Kidney (tissue), 14 donors: Measurements from ENCODE around the gene MTFP1. TPM values are rescaled to one million over a fixed set of nuclear protein-coding genes. Genes with fewer than 3 reads are reported as not detected.
A peak's percentile ranks its signal among the peaks of the same experiment; 100 is the strongest.

Experiments
- DNase-seq, 5 donors: peaks; one replicate each; pipeline ENCODE4 v3.0.0-alpha.2; 2013 to 2020
- FAIRE-seq: peaks from 2 replicates; lab custom pipeline; 2012; peaks lifted over from hg19 to GRCh38; lab: Jason Lieb, UNC
- H3K27ac ChIP-seq, 2 donors: one replicate each; pipeline ENCODE4 v1.7.0; 2013; ENCODE audit warnings: low read depth in 2 of 2, low read length in 2 of 2, inconsistent platforms in 1 of 2
- H3K27me3 ChIP-seq: one replicate; pipeline ENCODE4 v1.7.1; 2013; ENCODE audit warnings: low read length, inconsistent platforms; ENCODE audit not compliant: control insufficient read depth, insufficient read depth
- H3K36me3 ChIP-seq, 3 donors: one replicate each; pipeline versions ENCODE4 v1.7.0 to v1.7.1; 2013; ENCODE audit warnings: low read length in 3 of 3, control low read depth in 1 of 3, inconsistent platforms in 1 of 3; ENCODE audit not compliant: insufficient read depth in 3 of 3, control insufficient read depth in 2 of 3
- H3K4me1 ChIP-seq, 3 donors: one replicate each; pipeline versions ENCODE4 v1.7.0 to v1.7.1; 2013; ENCODE audit warnings: low read length in 3 of 3, inconsistent platforms in 1 of 3, low read depth in 1 of 3; ENCODE audit not compliant: control insufficient read depth in 2 of 3, insufficient read depth in 2 of 3
- H3K4me3 ChIP-seq, 3 donors: one replicate each; pipeline versions ENCODE4 v1.7.0 to v1.8.1; 2013; ENCODE audit warnings: low read length in 3 of 3, control low read depth in 1 of 3, inconsistent platforms in 1 of 3
- H3K9ac ChIP-seq, 3 donors: one replicate each; pipeline versions ENCODE4 v1.7.0 to v1.7.1; 2013; ENCODE audit warnings: low read length in 3 of 3, control low read depth in 1 of 3, inconsistent platforms in 1 of 3
- H3K9me3 ChIP-seq, 3 donors: one replicate each; pipeline versions ENCODE4 v1.7.0 to v1.7.1; 2013; ENCODE audit warnings: low read length in 3 of 3, control low read depth in 1 of 3, inconsistent platforms in 1 of 3; ENCODE audit not compliant: control insufficient read depth in 2 of 3, insufficient read depth in 1 of 3
- CTCF ChIP-seq: IDR thresholded peaks from 3 replicates; pipeline ENCODE4 v1.5.1; 2012; ENCODE audit warnings: mild to moderate bottlenecking, moderate library complexity, borderline replicate concordance; ENCODE audit not compliant: insufficient read depth; ENCODE audit errors: extremely low read depth
- intact Hi-C: fragments of 100-400 bp; cut with DNase I; formaldehyde crosslinking; loops from one replicate; pipeline ENCODE4 v1.11.1; 2022
- polyA plus RNA-seq: library from polyadenylated mRNA; stranded (reverse); fragments of 350-450 nt; fragmentation: Illumina TruSeq; extraction: RNeasy Lipid Tissue Mini Kit (QIAGEN cat#74804); gene quantifications from one replicate; pipeline ENCODE4 v1.2.3, GENCODE V29; 2014; ENCODE audit warnings: low read depth, low replicate concordance; ENCODE audit not compliant: insufficient read depth
- total RNA-seq: library from RNA; stranded (reverse); fragmentation: NEBNext Ultra II Directional; extraction: Animal tissue kit (Norgen Biotek cat#: 25700); gene quantifications from one replicate; pipeline ENCODE4 v1.2.1, GENCODE V29; 2021
- donor health status: control.
- donor health status: control.
- donor health status: control.
- donor health status: control.
- donor health status: control.
- donor health status: DM: yes; HTN: yes; CAD: no.
- donor health status: Normal renal cell carcinoma (clear cell type).

Gene MTFP1
- total and polyA plus RNA-seq, 2 donors from 2014 or later = 8.1 to 82.6 TPM

GRCh38 chr22:30453731-30454510 lies 28.4 kb downstream of the MTFP1 start:
- Histone ChIP-seq H3K4me1 (no peaks in the 10 kb centered on the region), H3K27ac (no peak overlapping the region), H3K9me3 (no peaks in the 10 kb centered on the region), H3K36me3 (no peaks in the 10 kb centered on the region), H3K9ac (no peak overlapping the region), H3K27me3 (no peaks in the 10 kb centered on the region), H3K4me3 (no peak overlapping the region)
- TF ChIP-seq CTCF = no peak
- intact Hi-C loops = no loop called here
- FAIRE-seq (no peak), DNase-seq (peak in 3 of 5 donors; percentile 33 to 46 (median 41))

- FAIRE-seq = no peak
- no peak for DNase-seq
- Histone ChIP-seq H3K27me3 (no peaks in the 10 kb centered on the region), H3K27ac (no peak overlapping the region), H3K9ac (no peak overlapping the region), H3K4me1 (no peaks in the 10 kb centered on the region), H3K4me3 (no peak overlapping the region), H3K9me3 (no peaks in the 10 kb centered on the region), H3K36me3 (no peaks in the 10 kb centered on the region)
- intact Hi-C loops = no loop called here
- TF ChIP-seq CTCF = no peak
Observed at GRCh38 chr22:30455075-30455840, 29.7 kb downstream of the MTFP1 start.

GRCh38 chr22:30457981-30458380 lies 32.4 kb downstream of the MTFP1 start:
- no peak for TF ChIP-seq CTCF

More at GRCh38 chr22:30457981-30458380, 32.4 kb downstream of the MTFP1 start:
- Histone ChIP-seq H3K27ac (no peak overlapping the region), H3K36me3 (no peaks in the 10 kb centered on the region), H3K27me3 (no peaks in the 10 kb centered on the region), H3K4me3 (no peak overlapping the region), H3K9ac (no peak overlapping the region), H3K4me1 (no peaks in the 10 kb centered on the region), H3K9me3 (no peaks in the 10 kb centered on the region)
- intact Hi-C loops = no loop called here
- no peak for FAIRE-seq
- no peak for DNase-seq
